ENCODE measurements around the gene GRIK5. TPM values are rescaled to one million over a fixed set of nuclear protein-coding genes. Genes with fewer than 3 reads are reported as not detected.

GRIK5 gene
- total and polyA plus RNA-seq, 2 donors (not counting 3 experiments of a cell fraction or from before 2014, with no cell fraction given): 0.80 to 2.2 TPM

DNA sequence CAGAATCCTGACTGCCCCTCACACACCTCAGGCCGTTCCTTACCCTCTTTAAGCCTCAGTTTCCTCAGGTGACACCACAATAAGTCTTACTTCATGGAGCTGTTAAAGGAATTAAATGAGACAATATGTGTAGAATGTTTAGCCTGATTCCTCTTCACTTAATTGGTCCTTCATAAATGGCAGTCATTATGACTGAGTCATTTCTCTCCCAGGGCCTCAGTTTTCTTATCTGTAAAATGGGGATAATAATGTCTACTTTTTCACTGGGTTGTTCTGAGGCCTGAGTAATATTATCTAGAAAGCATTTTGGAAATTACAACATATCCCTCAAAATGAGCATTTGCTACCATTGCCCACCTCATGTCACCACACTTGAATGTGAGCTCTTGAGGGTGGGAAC, 40.7 kb upstream of the GRIK5 start:
- FAIRE-seq: no peak
- TF ChIP-seq, protein P1, sequence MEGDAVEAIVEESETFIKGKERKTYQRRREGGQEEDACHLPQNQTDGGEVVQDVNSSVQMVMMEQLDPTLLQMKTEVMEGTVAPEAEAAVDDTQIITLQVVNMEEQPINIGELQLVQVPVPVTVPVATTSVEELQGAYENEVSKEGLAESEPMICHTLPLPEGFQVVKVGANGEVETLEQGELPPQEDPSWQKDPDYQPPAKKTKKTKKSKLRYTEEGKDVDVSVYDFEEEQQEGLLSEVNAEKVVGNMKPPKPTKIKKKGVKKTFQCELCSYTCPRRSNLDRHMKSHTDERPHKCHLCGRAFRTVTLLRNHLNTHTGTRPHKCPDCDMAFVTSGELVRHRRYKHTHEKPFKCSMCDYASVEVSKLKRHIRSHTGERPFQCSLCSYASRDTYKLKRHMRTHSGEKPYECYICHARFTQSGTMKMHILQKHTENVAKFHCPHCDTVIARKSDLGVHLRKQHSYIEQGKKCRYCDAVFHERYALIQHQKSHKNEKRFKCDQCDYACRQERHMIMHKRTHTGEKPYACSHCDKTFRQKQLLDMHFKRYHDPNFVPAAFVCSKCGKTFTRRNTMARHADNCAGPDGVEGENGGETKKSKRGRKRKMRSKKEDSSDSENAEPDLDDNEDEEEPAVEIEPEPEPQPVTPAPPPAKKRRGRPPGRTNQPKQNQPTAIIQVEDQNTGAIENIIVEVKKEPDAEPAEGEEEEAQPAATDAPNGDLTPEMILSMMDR (IDR thresholded peaks at IDR 0.05; ENCODE audit: extremely low read depth in 1 of 2, insufficient read depth in 1 of 2, low read depth in 1 of 2, low read length in 2 of 2): no peak
- TF ChIP-seq MYC (IDR thresholded peaks at IDR 0.05; ENCODE audit: low read depth, low read length): no peak
- TF ChIP-seq, protein P2, sequence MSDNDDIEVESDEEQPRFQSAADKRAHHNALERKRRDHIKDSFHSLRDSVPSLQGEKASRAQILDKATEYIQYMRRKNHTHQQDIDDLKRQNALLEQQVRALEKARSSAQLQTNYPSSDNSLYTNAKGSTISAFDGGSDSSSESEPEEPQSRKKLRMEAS (IDR thresholded peaks at IDR 0.05; ENCODE audit: insufficient read depth, insufficient read length): no peak
- TF ChIP-seq GATA2 (IDR thresholded peaks at IDR 0.05; ENCODE audit: insufficient read depth, insufficient read length, low read depth, low read length): no peak
- no peak for TF ChIP-seq EZH2 (IDR thresholded peaks at IDR 0.05; ENCODE audit: borderline replicate concordance, low read depth, low read length, severe bottlenecking)
- no peak for TF ChIP-seq POLR2A (IDR thresholded peaks at IDR 0.05; ENCODE audit: low read depth, low read length)
- TF ChIP-seq JUN (IDR thresholded peaks at IDR 0.05; ENCODE audit: borderline replicate concordance, insufficient read depth, insufficient read length, low read depth): no peak
- TF ChIP-seq POLR2AphosphoS5 (IDR thresholded peaks at IDR 0.05; ENCODE audit: insufficient read depth, low read depth, low read length): no peak
- H2AFZ ChIP-seq (ENCODE audit: low read depth, low read length): no peak overlapping the region
- no peaks in the 10 kb centered on the region for H3K79me2 ChIP-seq (ENCODE audit: control insufficient read depth, insufficient read depth, low read length)
- H3K9ac ChIP-seq (replicated peaks; ENCODE audit: extremely low read depth, insufficient read depth, low read length): no peak overlapping the region
- H4K20me1 ChIP-seq (replicated peaks; ENCODE audit: control insufficient read depth, extremely low read depth, insufficient read depth, low read length): no peaks in the 10 kb centered on the region
- DNase-seq (ENCODE audit: low read depth, low spot score): no peak
- H3K36me3 ChIP-seq (ENCODE audit: control insufficient read depth in 2 of 2, extremely low read depth in 1 of 2, insufficient read depth in 2 of 2, low read length in 2 of 2): no peaks in the 10 kb centered on the region
- intact Hi-C loops (cut with micrococcal nuclease): no loop called here
- H3K27ac ChIP-seq (ENCODE audit: insufficient read depth, low read depth, low read length): no peak overlapping the region
- no peak overlapping the region for H3K4me3 ChIP-seq (replicated peaks in 1 of 3; ENCODE audit: insufficient read depth in 1 of 3, low read depth in 1 of 3, low read length in 3 of 3)
- POLR2A ChIA-PET: no interaction called here
- no TSS peak for BruUV-seq (replicated peaks)
- CTCF ChIA-PET: interaction anchor here (0.8 to 4.0 kb wide), 6 partner anchors 10 to 330 kb away, joined by 3 to 69 read pairs (median 6); partner anchors contain the start of gene POU2F2
- no peaks in the 10 kb centered on the region for H3K9me3 ChIP-seq (replicated peaks; ENCODE audit: control insufficient read depth, insufficient read depth, low read length)
- peaks cover 29% of the 10 kb centered on the region for H3K4me1 ChIP-seq (ENCODE audit: control insufficient read depth, extremely low read depth, insufficient read depth, low read length)
- dilution Hi-C loops (cut with MboI; ENCODE audit: extremely low pct_ligation_motif_present, low sequenced_read_pairs): no loop called here
- no peaks in the 10 kb centered on the region for H3K27me3 ChIP-seq (ENCODE audit: control insufficient read depth in 2 of 2, insufficient read depth in 2 of 2, low read length in 2 of 2)
- H3K4me2 ChIP-seq (ENCODE audit: insufficient read depth, low read length): no peak overlapping the region
- H3K9me1 ChIP-seq (replicated peaks; ENCODE audit: control insufficient read depth, extremely low read depth, insufficient read depth, low read length): no peaks in the 10 kb centered on the region

All from endothelial cell of umbilical vein (primary cell).